NCI-H524 treated with DMSO at 0.1 percent for 48 hours (cell line): ENCODE data around the gene PTPRN2.
"Not testable (repeated sequence)": the region's sequence is repeated elsewhere in the genome, so short reads cannot be mapped to it uniquely, and the experiment has no call there.

Experiments
- DNase-seq: peaks from one replicate; lab custom pipeline; 2025; lab: John Stamatoyannopoulos, UW

PTPRN2 gene

DNA sequence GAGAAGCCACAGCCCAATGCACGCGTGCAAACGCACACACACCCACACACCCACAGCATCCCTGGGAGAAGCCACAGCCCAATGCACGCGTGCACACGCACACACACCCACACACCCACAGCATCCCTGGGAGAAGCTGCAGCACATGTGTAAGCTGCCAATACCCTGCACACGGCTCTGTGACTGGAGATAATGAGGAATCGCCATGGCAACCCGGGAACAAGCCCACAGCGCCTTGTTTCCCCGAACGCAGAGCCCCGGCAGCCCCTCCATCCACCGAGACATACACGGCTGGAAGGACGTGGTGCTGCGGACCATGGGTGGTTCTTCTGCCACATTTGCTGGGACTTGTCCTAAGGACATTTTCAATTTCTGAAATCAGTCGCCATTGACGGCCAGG lies 221.3 kb downstream of the PTPRN2 start:
- no peak for DNase-seq

DNA sequence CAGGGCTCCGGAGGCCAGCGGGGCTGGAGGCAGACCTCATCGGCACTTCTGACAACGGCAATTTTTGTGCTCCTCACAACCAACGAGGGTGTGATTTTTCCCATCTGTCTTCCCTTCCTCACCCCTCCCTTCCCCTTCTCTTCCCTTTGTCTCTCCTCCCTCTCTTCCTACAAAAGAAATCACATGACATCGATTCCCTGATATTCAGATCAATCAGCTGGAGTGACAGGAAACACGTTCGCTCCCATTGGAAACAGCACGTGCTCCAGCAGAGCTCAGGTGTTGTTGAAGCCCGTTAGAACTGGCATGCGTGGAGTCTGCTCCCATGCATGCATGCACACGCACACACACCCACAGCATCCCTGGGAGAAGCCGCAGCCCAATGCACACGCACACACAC lies 222.4 kb downstream of the PTPRN2 start:
- DNase-seq: no peak

- DNase-seq: no peak
Measured at GRCh38 chr7:158364451-158364850, 223.2 kb downstream of the PTPRN2 start.

DNA sequence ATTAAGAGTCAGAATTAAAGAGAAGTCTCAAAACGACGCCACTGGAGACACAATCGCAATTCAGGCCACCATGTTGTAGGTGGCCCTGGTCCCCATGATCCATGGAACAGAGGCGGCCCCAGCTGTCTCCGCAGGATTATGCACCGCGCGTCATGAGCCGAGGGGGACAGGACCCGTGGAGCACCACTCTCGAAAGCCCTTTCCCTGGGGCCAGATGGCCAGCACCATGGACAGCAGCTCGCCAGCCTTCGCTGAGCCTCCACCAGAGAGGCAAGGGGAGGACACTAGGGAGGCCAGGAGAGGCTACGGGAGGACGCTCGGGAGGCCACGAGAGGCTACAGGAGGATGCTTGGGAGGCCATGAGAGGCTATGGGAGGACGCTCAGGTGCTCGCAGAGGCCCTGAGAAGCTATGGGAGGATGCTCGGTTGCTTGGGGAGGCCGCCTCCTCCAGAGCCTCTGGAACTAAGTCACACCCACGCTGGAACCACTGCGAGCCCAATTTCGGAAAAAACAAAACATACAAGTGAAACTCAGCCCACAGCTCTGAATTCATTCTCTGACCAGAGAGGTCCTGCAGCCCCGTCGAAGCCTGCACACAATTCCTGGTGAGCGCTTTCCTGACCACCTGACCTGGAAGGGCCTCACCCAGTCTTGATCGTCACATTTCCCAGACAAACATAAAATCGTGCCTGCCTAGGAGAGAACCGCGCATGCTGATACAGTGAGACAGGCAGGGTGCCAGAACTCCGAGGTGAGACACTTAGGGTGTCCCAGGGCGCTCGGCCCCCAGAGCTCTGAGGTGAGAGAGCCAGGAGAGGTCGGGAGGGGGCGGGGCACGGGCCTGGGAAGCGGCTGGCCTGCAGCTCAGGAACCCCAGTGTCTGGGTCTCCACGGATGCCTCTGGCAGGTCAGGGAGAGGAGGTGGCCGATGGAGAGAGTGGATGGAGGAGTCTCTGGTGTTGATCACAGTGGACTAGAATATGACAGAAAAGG lies 224.4 kb downstream of the PTPRN2 start:
- no peak for DNase-seq

DNA sequence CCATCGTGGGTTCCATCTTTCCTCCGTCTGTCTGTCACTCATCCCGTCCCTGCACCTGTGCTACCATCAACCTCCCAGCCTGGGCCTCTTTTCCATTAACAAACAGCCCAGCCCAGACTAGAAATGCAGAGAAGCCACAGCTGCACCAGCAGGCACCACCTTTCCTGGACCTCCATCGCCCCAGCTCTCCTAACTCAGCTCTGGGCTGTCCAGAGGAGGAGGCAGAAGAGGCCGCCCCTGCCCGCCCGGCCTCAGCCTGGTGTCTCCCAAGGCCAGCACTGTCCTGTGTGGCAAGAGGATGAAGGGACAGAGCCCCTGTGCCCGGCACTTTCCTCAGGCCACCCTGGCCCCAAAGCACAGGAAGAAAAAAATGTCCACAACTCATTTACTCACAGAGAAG lies 225.6 kb downstream of the PTPRN2 start:
- DNase-seq: no peak

DNA sequence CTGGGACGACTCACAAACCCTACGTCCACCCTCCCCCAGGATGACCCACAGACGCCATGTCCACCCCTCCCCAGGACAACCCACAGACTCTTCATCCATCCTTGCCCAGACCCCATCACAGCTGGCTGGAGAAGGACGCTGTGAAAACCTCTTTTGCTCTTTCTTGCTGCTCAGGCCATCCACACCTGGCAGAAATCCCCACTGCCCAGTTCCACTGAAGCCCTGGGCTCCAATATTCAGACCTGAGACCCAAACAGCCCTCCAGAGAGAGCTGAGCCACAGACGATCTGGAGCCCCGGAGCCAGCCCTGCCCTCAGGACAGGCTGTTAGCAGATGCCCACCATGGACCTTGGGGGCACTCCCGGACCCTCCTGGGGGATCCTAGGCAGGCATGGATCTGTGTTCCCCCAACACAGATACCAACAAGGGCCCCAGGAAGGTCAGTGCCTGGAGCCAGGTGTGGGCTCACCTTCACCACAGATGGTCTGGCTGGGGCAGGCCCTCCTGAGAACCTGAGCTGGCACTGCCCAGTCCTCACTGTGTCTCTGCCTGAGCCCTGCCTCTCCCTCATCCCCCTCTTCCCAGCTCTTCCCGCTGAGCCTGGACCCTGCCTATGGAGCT lies 226.2 kb downstream of the PTPRN2 start:
- DNase-seq: no peak

DNA sequence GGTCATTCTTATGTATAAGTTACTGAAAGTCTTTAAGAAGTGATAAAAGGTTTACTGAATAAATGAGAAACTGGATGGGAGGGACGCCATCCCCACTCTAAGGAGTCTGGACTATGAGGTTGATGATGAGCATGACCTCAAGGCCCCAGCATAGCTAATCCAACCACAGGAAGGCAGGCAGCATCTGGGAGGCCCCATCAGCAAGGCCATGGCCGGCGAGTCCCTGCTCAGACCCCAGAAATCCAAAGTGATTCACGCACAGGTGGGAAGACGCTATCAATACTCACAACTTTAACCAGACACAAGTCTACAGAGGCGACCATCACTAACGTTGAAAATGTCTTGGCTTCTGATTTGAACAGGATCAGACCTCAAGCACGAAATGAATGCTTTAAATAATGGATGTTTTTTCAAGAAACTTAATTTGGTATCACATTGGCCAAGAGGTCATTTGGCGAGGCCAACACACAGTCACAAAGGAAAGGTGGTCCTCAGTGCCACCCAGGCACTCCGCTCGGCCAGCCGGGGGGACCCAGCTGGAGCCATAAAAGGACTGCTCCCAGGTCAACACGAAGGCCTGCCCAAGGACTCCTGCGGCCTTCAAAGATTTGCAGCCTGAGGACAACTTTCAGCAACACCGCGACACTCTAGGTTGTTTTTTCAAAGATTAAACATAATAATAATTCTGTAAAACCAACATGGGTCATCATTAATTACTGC lies 228.5 kb downstream of the PTPRN2 start:
- DNase-seq: no peak

DNA sequence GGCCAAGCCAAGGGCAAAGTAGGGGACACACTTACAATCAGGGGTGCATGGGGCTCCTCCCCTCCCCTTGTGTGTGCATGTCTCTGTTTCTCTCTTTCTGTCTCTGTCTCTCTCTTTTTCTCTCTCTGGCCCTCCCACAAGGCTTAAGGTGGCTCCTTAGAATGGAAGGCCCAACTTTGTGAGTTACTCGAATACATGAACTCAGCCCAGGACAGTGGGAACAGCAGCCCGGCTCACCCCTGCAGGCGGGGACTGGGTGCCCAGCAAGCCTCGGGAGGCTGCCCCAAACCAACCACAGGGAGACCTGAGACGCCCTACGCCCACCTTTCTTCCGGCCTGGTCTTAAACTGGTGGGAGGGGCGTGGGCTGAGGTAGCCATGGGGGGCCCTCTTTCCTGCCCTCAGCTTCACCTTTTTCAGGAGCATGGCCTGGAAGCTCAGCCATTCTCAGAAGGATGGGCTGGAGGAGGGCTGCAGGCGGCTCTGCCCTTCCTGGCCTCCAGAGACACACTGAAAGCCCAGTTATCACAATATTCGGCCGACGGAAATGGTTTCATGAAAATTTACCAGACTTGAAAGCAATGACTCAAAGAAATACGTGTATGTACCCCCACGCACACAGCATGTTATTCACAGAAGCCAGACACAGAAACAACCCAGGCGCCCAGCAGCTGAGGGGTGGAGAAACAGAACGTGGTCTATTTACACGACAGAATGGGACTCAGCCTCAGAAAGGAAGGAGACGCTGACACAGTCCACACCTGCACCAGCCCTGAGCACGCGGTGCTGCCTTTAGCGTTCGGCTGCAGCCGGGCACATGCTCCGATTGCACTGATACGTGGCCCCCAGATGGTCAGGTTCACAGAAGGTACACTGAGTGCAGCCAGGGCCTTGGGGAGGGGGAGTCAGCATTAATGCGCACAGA lies 229.5 kb downstream of the PTPRN2 start:
- DNase-seq: no peak

- DNase-seq: no peak
Measured at GRCh38 chr7:158357106-158357897, 230.3 kb downstream of the PTPRN2 start.

DNA sequence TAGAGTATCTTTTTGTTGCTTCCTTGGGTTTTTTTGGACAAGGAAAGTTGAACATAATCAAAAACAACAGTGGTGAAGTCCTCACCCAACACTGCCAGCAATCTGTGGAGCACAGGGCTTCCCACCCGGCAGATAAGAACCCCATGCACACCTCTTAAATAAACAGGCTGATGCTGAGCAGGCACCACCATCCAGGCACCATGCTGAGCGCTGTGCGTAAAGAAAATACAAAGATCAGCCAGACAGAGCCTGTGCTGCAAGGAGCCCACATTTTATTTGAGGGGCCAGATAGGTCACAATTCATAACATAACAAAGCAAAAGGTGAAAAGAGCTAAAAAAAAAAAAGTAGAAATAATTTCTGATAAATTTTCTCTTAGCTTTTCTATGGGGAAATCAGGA lies 231.2 kb downstream of the PTPRN2 start:
- no peak for DNase-seq

DNA sequence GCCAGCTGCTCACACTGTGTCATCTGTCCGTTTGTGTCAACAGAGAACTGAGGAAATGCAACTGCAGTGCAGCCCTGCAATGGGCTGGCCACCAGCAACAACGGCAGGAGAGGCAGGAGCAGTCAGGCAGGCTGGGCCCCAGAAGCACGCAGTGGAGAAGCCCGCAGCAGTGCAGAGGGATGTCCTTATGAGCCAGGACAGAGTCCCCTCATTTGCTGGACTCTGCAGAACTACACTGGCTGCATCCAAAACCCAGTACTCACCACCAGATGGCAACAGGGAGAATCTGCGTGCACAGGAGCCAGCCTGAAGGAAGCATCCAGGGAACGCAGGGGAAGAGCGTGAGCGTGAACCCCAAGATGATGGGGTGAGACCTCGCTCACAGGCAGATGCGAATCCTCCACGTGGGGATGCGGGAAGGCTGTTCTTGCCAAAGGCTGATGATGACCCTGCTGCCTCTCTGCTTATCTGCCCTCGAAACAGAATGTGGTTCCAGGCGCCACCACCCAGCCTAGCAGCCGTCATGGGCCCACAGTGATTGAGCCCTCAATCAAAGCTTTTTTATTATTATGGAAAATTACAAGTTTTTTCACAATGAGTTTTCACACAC lies 232.1 kb downstream of the PTPRN2 start:
- no peak for DNase-seq

DNA sequence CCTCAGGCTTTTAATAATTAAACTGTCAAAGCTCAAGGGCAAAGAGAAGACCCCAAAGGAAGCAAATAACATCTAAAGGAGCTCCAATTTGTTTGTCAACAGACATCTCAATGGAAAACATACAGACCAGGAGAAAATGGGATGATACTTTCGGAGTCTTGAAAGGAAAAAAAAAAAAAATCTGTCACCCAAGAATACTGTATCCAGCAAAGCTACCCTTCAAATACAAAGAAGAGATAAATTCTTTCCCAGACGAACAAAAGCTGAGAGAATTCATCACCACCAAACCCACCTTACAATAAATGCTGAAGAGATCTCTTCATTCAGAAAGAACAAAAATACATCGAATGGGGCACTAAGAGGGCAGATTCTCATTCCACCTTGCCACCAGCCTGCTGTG lies 232.8 kb downstream of the PTPRN2 start:
- no peak for DNase-seq

- DNase-seq: no peak
Measured at GRCh38 chr7:158353606-158354570, 233.7 kb downstream of the PTPRN2 start.

DNA sequence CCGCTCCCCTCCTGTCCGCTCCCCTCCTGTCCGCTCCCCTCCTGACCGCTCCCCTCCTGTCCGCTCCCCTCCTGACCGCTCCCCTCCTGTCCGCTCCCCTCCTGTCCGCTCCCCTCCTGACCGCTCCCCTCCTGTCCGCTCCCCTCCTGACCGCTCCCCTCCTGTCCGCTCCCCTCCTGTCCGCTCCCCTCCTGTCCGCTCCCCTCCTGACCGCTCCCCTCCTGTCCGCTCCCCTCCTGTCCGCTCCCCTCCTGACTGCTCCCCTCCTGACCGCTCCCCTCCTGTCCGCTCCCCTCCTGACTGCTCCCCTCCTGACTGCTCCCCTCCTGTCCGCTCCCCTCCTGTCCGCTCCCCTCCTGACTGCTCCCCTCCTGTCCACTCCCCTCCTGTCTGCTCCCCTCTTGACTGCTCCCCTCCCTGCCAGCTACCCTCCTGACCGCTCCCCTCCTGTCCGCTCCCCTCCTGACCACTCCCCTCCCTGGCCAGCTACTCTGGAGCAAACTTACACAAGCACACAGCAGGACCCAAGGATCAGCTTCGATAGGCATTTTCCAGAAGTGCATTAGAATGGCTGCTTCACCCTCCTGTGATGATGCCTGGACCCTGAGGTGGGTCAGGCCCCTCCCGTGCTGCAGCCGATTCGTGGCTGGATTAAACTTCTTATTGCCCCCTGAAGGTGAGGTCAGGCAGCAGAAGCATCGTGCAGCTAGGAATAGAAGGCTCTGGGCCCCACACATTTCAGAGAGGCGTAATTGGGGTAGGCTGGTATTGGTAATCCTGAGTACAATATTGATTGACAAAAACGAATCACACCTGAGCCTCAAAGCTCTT lies 235.5 kb downstream of the PTPRN2 start:
- not testable (repeated sequence) for DNase-seq

DNA sequence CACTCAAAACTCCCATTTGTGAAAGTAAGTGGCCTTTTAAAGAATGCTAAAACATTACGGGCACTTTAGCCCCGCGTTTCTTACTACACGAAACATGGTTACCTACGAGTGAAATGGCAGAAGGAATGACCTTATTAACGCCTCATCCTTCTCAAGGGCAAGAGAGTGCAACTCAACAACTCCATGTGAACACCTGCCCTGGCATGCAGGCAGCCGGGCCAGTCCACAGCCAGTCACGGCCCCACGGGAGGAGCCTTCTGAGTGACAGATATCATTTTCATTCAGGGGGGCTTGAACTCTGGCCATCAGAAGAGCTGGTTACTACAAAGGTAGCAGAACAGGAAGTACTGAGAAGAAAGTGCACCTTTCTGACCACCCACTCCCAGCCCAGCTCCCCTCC lies 236.1 kb downstream of the PTPRN2 start:
- DNase-seq: no peak

GRCh38 chr7:158351051-158351450 lies 236.6 kb downstream of the PTPRN2 start:
- DNase-seq: no peak

DNA sequence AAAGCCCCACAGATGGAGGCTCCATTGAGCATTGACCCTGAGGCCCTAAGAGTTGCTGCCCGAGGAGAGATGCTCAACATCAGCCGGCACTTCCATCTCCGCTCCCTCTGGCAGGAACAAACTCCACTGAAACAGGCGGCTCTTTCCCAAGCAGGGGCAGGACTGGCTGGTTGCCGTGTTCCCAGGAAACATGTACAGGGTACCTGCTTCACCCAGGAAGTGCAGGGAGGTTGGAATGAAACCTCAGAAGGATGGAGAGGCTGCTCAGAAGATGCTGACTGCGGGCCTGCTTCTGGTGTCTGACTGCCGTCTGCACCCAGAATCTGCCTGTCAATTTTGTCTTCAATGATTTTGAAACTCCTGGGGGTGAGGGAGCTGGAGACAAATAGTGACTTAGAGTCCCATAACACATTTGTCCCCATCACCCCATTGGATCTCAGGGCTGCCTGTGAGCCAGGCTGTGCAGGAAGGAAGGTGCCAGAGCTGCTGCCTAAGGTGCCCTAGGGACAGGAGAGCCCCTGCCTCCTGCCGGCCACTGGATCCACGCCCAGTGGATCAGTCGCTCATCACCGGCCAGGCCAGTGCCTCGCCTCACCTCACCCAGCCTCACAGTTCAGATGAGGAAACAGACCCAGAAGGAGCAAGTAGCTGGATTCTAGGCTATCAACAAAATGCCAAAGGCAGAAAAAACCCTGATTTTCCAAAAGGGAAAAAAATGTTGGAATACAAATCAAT lies 237.3 kb downstream of the PTPRN2 start:
- DNase-seq: no peak

GRCh38 chr7:158348446-158348845 lies 239.2 kb downstream of the PTPRN2 start:
- DNase-seq: no peak
